ENCODE results near the gene INPP5B. TPM values are rescaled to one million over a fixed set of nuclear protein-coding genes. Genes with fewer than 3 reads are reported as not detected.

INPP5B gene
- total RNA-seq, 1 experiment from 2014 or later, result 18.8 TPM

GRCh38 chr1:37860346-37860666 is 86.5 kb downstream of the INPP5B start:
- TF ChIP-seq CTCF (IDR thresholded peaks at IDR 0.05; ENCODE audit: insufficient read depth in 1 of 2, low read depth in 1 of 2, low read length in 1 of 2, severe bottlenecking in 1 of 2, unreplicated experiment in 1 of 2), result no peak
- no peaks in the 10 kb centered on the region for H3K27me3 Mint-ChIP-seq (ENCODE audit: insufficient read depth, unreplicated experiment)
- peak overlapping the region; percentile 91 for H3K27ac Mint-ChIP-seq (ENCODE audit: unreplicated experiment)
- H3K36me3 Mint-ChIP-seq (ENCODE audit: insufficient read depth, unreplicated experiment), result peaks cover 31% of the 10 kb centered on the region
- H3K4me1 Mint-ChIP-seq (ENCODE audit: low read depth, unreplicated experiment), result no peaks in the 10 kb centered on the region
- H3K36me3 ChIP-seq (ENCODE audit: control insufficient read depth, insufficient read depth, low read length), result no peaks in the 10 kb centered on the region
- peaks cover 5% of the 10 kb centered on the region; the same call in 1 of the 2 replicates for H3K4me1 ChIP-seq
- H3K4me3 Mint-ChIP-seq (ENCODE audit: unreplicated experiment), result peak overlapping the region; percentile 84
- intact Hi-C loops (cut with micrococcal nuclease; ENCODE audit: unreplicated experiment), result no loop called here
- no peaks in the 10 kb centered on the region for H3K27me3 ChIP-seq (replicated peaks; ENCODE audit: control insufficient read depth, insufficient read depth, low read length)
- no TSS peak for BruUV-seq (replicated peaks)
- POLR2A ChIA-PET, result interaction anchor here (1.3 kb wide), 1 partner anchor 71 kb away, joined by 4 read pairs; no protein-coding TSS in a partner anchor
- DNase-seq, result no peak
- H3K9me3 ChIP-seq, result no peaks in the 10 kb centered on the region
- no peaks in the 10 kb centered on the region for H3K9me3 Mint-ChIP-seq (ENCODE audit: unreplicated experiment)
- peak overlapping the region; percentile 1; the same call in 1 of the 2 replicates for H3K4me3 ChIP-seq (ENCODE audit: low read depth, low read length)
- CTCF ChIA-PET, result interaction anchor here (0.5 to 1.4 kb wide), 3 partner anchors 20 to 52 kb away, joined by 4 to 5 read pairs (median 4); partner anchors contain the start of genes C1orf122 and YRDC

- peak; percentile 93 to 94 for DNase-seq
- TSS peak; percentile 89 for BruUV-seq (replicated peaks)
Measured at GRCh38 chr1:37859507-37860345, 87.1 kb downstream of the INPP5B start, which contains the start of gene MTF1. MTF1 (minus strand) TSS chr1:37859592; CDS start chr1:37857658, 1,934 bp downstream.

More at GRCh38 chr1:37859507-37860345, 87.1 kb downstream of the INPP5B start, which contains the start of gene MTF1:
- H3K27me3 ChIP-seq (replicated peaks; ENCODE audit: control insufficient read depth, insufficient read depth, low read length), result no peaks in the 10 kb centered on the region
- Mint-ChIP-seq H3K4me1 (ENCODE audit: low read depth, unreplicated experiment) (no peaks in the 10 kb centered on the region), H3K27ac (ENCODE audit: unreplicated experiment) (peak within 1 kb of the TSS; percentile 91), H3K27me3 (ENCODE audit: insufficient read depth, unreplicated experiment) (no peaks in the 10 kb centered on the region), H3K36me3 (ENCODE audit: insufficient read depth, unreplicated experiment) (peaks cover 36% of the 10 kb centered on the region), H3K4me3 (ENCODE audit: unreplicated experiment) (peak within 1 kb of the TSS; percentile 84), H3K9me3 (ENCODE audit: unreplicated experiment) (no peaks in the 10 kb centered on the region)
- no peaks in the 10 kb centered on the region for H3K9me3 ChIP-seq
- ChIA-PET CTCF (interaction anchor here (0.5 to 1.8 kb wide), 10 partner anchors 16 to 257 kb away, joined by 3 to 5 read pairs (median 4); no protein-coding TSS in a partner anchor), POLR2A (interaction anchor here (0.6 to 1.3 kb wide), 4 partner anchors 15 to 71 kb away, joined by 3 to 8 read pairs (median 4); partner anchors contain the start of genes C1orf122 and YRDC)
- H3K36me3 ChIP-seq (ENCODE audit: control insufficient read depth, insufficient read depth, low read length), result no peaks in the 10 kb centered on the region
- intact Hi-C loops (cut with micrococcal nuclease; ENCODE audit: unreplicated experiment), result loop anchor here (5.0 kb wide), 1 partner anchor 47 kb away; no protein-coding TSS in a partner anchor
- peaks cover 5% of the 10 kb centered on the region; the same call in 1 of the 2 replicates for H3K4me1 ChIP-seq
- H3K4me3 ChIP-seq (ENCODE audit: low read depth, low read length), result peak within 1 kb of the TSS; percentile 62
- TF ChIP-seq CTCF (IDR thresholded peaks at IDR 0.05; ENCODE audit: insufficient read depth in 1 of 2, low read depth in 1 of 2, low read length in 1 of 2, severe bottlenecking in 1 of 2, unreplicated experiment in 1 of 2), result peak; percentile 64 to 66
